ENCODE measurements around the gene CAMKMT. TPM values are rescaled to one million over a fixed set of nuclear protein-coding genes. Genes with fewer than 3 reads are reported as not detected.
A peak's percentile ranks its signal among the peaks of the same experiment; 100 is the strongest.

The CAMKMT gene
- total RNA-seq, 2 experiments from 2014 or later: 11.9 to 13.9 TPM

GRCh38 chr2:44335806-44336538 lies 25.8 kb upstream of the CAMKMT start:
- H3K36me3 ChIP-seq (ENCODE audit: insufficient read depth, low read length): peaks cover 66% of the 10 kb centered on the region
- H3K4me3 Mint-ChIP-seq: no peak overlapping the region
- H3K4me3 ChIP-seq (ENCODE audit: low read length): no peak overlapping the region
- TF ChIP-seq CTCF (IDR thresholded peaks at IDR 0.05): no peak
- H3K4me1 Mint-ChIP-seq (ENCODE audit: low read depth): peaks cover 14% of the 10 kb centered on the region
- CTCF ChIA-PET: interaction anchor here (1.4 kb wide), 1 partner anchor 16 kb away, joined by 3 read pairs; no protein-coding TSS in a partner anchor
- POLR2A ChIA-PET: no interaction called here
- no peaks in the 10 kb centered on the region for H3K9me3 Mint-ChIP-seq
- no peaks in the 10 kb centered on the region for H3K9me3 ChIP-seq (ENCODE audit: control insufficient read depth in 1 of 2, insufficient read depth in 1 of 2, low read length in 2 of 2)
- H3K4me1 ChIP-seq (ENCODE audit: insufficient read depth, low read length): no peaks in the 10 kb centered on the region
- no peak for DNase-seq
- no peaks in the 10 kb centered on the region for H3K27me3 Mint-ChIP-seq
- H3K27me3 ChIP-seq (ENCODE audit: control insufficient read depth in 1 of 2, insufficient read depth in 2 of 2, low read length in 2 of 2): no peaks in the 10 kb centered on the region
- H3K27ac Mint-ChIP-seq: no peak overlapping the region
- ATAC-seq (ENCODE audit: poor library complexity): no peak
- intact Hi-C loops (cut with DNase I, micrococcal nuclease): no loop called here
- H3K36me3 Mint-ChIP-seq (ENCODE audit: low read depth): peaks cover 86% of the 10 kb centered on the region
- no peak overlapping the region for H3K27ac ChIP-seq (ENCODE audit: low read depth in 1 of 2, low read length in 2 of 2)

- no peak overlapping the region for H3K4me3 ChIP-seq (ENCODE audit: low read length)
- no peaks in the 10 kb centered on the region for H3K9me3 ChIP-seq (ENCODE audit: control insufficient read depth in 1 of 2, insufficient read depth in 1 of 2, low read length in 2 of 2)
- intact Hi-C loops (cut with DNase I, micrococcal nuclease): loop anchor here (1.0 to 5.0 kb wide), 5 partner anchors 98 to 299 kb away; no protein-coding TSS in a partner anchor
- ChIA-PET CTCF (interaction anchor here (0.6 to 2.3 kb wide), 5 partner anchors 256 to 304 kb away, joined by 3 to 7 read pairs (median 4); no protein-coding TSS in a partner anchor), POLR2A (interaction anchor here (0.6 to 2.0 kb wide), 4 partner anchors 19 to 461 kb away, joined by 3 to 8 read pairs (median 5); partner anchors contain the start of genes CAMKMT and PREPL)
- Mint-ChIP-seq H3K27me3 (no peaks in the 10 kb centered on the region), H3K27ac (no peak overlapping the region), H3K4me1 (ENCODE audit: low read depth) (peaks cover 10% of the 10 kb centered on the region), H3K9me3 (no peaks in the 10 kb centered on the region), H3K36me3 (ENCODE audit: low read depth) (peaks cover 72% of the 10 kb centered on the region), H3K4me3 (no peak overlapping the region)
- DNase-seq (peak in 6 of 14 experiments; percentile 7 to 61 (median 32)), ATAC-seq (ENCODE audit: poor library complexity) (peak; percentile 68)
- no peak overlapping the region for H3K27ac ChIP-seq (ENCODE audit: low read depth in 1 of 2, low read length in 2 of 2)
- H3K36me3 ChIP-seq (ENCODE audit: insufficient read depth, low read length): peaks cover 56% of the 10 kb centered on the region
- no peaks in the 10 kb centered on the region for H3K27me3 ChIP-seq (ENCODE audit: control insufficient read depth in 1 of 2, insufficient read depth in 2 of 2, low read length in 2 of 2)
- peak; percentile 44 for TF ChIP-seq CTCF (IDR thresholded peaks at IDR 0.05)
- H3K4me1 ChIP-seq (ENCODE audit: insufficient read depth, low read length): no peaks in the 10 kb centered on the region
These were observed 18.9 kb upstream of the CAMKMT start for GRCh38 chr2:44342854-44343253.

- H3K27ac ChIP-seq (ENCODE audit: low read depth in 1 of 2, low read length in 2 of 2): no peak overlapping the region
- no peaks in the 10 kb centered on the region for H3K9me3 Mint-ChIP-seq
- no peaks in the 10 kb centered on the region for H3K27me3 ChIP-seq (ENCODE audit: control insufficient read depth in 1 of 2, insufficient read depth in 2 of 2, low read length in 2 of 2)
- no peaks in the 10 kb centered on the region for H3K27me3 Mint-ChIP-seq
- ATAC-seq (ENCODE audit: poor library complexity) (no peak), DNase-seq (no peak)
- POLR2A ChIA-PET: interaction anchor here (2.5 kb wide), 1 partner anchor 14 kb away, joined by 12 read pairs; the partner anchor contains the start of genes CAMKMT and PREPL
- H3K27ac Mint-ChIP-seq: no peak overlapping the region
- no peaks in the 10 kb centered on the region for H3K4me1 ChIP-seq (ENCODE audit: insufficient read depth, low read length)
- no peak overlapping the region for H3K4me3 Mint-ChIP-seq
- intact Hi-C loops (cut with DNase I, micrococcal nuclease): loop anchor here in 1 of 2 experiments (5.0 kb wide), 1 partner anchor 100 kb away; no protein-coding TSS in a partner anchor
- CTCF ChIA-PET: no interaction called here
- H3K4me3 ChIP-seq (ENCODE audit: low read length): no peak overlapping the region
- H3K36me3 ChIP-seq (ENCODE audit: insufficient read depth, low read length): peaks cover 23% of the 10 kb centered on the region
- peaks cover 37% of the 10 kb centered on the region for H3K4me1 Mint-ChIP-seq (ENCODE audit: low read depth)
- no peak for TF ChIP-seq CTCF (IDR thresholded peaks at IDR 0.05)
- peaks cover 59% of the 10 kb centered on the region for H3K36me3 Mint-ChIP-seq (ENCODE audit: low read depth)
- H3K9me3 ChIP-seq (ENCODE audit: control insufficient read depth in 1 of 2, insufficient read depth in 1 of 2, low read length in 2 of 2): no peaks in the 10 kb centered on the region
These were observed 14.2 kb upstream of the CAMKMT start for GRCh38 chr2:44347526-44347925.
